GM06990 (cell line): ENCODE data around the gene CHD6.

Source experiments
- DNase-seq: peaks from one replicate; pipeline ENCODE4 v3.0.0-alpha.2; 2011; ENCODE audit not compliant: insufficient read length; ENCODE audit errors: extremely low read depth
- H3K27me3 ChIP-seq: replicated peaks from 2 replicates; pipeline ENCODE4 v1.6.0; 2011; ENCODE audit warnings: low read length; ENCODE audit not compliant: control insufficient read depth, insufficient read depth
- H3K36me3 ChIP-seq: 2 replicates; pipeline ENCODE4 v1.5.1; 2011; ENCODE audit warnings: low read length; ENCODE audit not compliant: control insufficient read depth, insufficient read depth
- H3K4me3 ChIP-seq: replicated peaks from 2 replicates; pipeline ENCODE4 v1.5.1; 2011; ENCODE audit warnings: low read depth, mild to moderate bottlenecking, control low read depth, low read length
- CTCF ChIP-seq: IDR thresholded peaks from 2 replicates; pipeline ENCODE4 v1.5.1; 2011; ENCODE audit warnings: low read length, control low read depth, mild to moderate bottlenecking, inconsistent platforms; ENCODE audit not compliant: insufficient read depth, poor library complexity, severe bottlenecking

Gene CHD6

GRCh38 chr20:41531518-41532275, 86.5 kb downstream of the CHD6 start:
- no peaks in the 10 kb centered on the region for H3K27me3 ChIP-seq
- no peak overlapping the region for H3K4me3 ChIP-seq
- TF ChIP-seq CTCF: no peak
- H3K36me3 ChIP-seq: peaks cover 6% of the 10 kb centered on the region
- no peak for DNase-seq

GRCh38 chr20:41530923-41531322, 87.3 kb downstream of the CHD6 start:
- no peak for TF ChIP-seq CTCF
- Histone ChIP-seq H3K4me3 (no peak overlapping the region), H3K36me3 (peaks cover 6% of the 10 kb centered on the region), H3K27me3 (no peaks in the 10 kb centered on the region)
- no peak for DNase-seq

- Histone ChIP-seq H3K27me3 (no peaks in the 10 kb centered on the region), H3K4me3 (no peak overlapping the region), H3K36me3 (no peaks in the 10 kb centered on the region)
- DNase-seq: no peak
- TF ChIP-seq CTCF: no peak
These were observed 91.8 kb downstream of the CHD6 start for GRCh38 chr20:41526327-41526726.

- no peaks in the 10 kb centered on the region for H3K27me3 ChIP-seq
- no peak overlapping the region for H3K4me3 ChIP-seq
- no peak for TF ChIP-seq CTCF
- DNase-seq: no peak
- H3K36me3 ChIP-seq: no peaks in the 10 kb centered on the region
These were observed 93.1 kb downstream of the CHD6 start for GRCh38 chr20:41524980-41525613.

GRCh38 chr20:41523857-41524256, 94.3 kb downstream of the CHD6 start:
- Histone ChIP-seq H3K27me3 (no peaks in the 10 kb centered on the region), H3K4me3 (no peak overlapping the region), H3K36me3 (no peaks in the 10 kb centered on the region)
- no peak for TF ChIP-seq CTCF
- no peak for DNase-seq
